Keratinocyte (primary cell): ENCODE results near the gene LGALS13.

ENCODE experiments used
- EZH2 ChIP-seq: IDR thresholded peaks from one replicate; pipeline ENCODE4 v1.6.1; 2012; ENCODE audit warnings: inconsistent platforms, mild to moderate bottlenecking, low read length, moderate library complexity
- TF ChIP-seq, protein P1 (sequence below), 3 experiments: IDR thresholded peaks in 1 of 3; conservative IDR thresholded peaks in 1 of 3; optimal IDR thresholded peaks in 1 of 3; 2 replicates in 2 of 3; 3 replicates in 1 of 3; pipeline versions ENCODE3 to v1.5.1; 2011; ENCODE audit warnings: low read length in 3 of 3, mild to moderate bottlenecking in 3 of 3, moderate library complexity in 2 of 3, control low read depth in 1 of 3, inconsistent platforms in 1 of 3; ENCODE audit not compliant: insufficient read depth in 2 of 3; ENCODE audit errors: extremely low read depth in 1 of 3

DNA sequence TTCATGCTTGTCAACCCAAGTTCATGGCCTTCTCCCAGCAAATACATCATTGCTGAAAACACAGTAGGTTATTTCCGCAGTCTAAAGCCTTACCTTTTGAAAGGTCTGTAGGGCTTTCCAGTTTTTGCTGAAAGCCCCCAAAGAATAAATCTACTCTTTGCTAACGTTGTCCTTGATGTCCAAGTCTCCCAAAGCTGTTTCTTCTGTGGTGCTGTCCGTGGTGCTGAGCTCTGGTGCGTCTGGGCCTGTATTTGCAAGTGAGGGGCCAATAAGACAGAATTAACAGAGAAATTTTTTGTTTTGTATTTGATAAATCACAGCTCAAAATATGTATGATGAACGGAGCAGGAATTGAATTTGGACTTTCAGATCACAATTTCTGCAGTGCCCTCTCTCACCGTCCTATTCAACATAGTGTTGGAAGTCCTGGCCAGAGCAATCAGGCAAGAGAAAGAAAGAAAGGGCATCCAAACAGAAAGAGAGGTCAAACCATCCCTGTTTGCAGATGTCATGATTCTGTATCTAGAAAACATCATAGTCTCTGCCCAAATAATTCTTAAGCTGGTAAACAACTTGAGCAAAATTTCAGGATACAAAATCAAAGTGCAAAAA, 43.6 kb downstream of the LGALS13 start:
- TF ChIP-seq, protein P1, sequence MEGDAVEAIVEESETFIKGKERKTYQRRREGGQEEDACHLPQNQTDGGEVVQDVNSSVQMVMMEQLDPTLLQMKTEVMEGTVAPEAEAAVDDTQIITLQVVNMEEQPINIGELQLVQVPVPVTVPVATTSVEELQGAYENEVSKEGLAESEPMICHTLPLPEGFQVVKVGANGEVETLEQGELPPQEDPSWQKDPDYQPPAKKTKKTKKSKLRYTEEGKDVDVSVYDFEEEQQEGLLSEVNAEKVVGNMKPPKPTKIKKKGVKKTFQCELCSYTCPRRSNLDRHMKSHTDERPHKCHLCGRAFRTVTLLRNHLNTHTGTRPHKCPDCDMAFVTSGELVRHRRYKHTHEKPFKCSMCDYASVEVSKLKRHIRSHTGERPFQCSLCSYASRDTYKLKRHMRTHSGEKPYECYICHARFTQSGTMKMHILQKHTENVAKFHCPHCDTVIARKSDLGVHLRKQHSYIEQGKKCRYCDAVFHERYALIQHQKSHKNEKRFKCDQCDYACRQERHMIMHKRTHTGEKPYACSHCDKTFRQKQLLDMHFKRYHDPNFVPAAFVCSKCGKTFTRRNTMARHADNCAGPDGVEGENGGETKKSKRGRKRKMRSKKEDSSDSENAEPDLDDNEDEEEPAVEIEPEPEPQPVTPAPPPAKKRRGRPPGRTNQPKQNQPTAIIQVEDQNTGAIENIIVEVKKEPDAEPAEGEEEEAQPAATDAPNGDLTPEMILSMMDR (optimal IDR thresholded peaks at IDR 0.05 in 1 of 3, IDR thresholded peaks at IDR 0.05 in 1 of 3, conservative IDR thresholded peaks at IDR 0.05 in 1 of 3; ENCODE audit: extremely low read depth in 1 of 3, insufficient read depth in 2 of 3, low read length in 3 of 3) = no peak
- TF ChIP-seq EZH2 = no peak
